Activated CD8-positive, alpha-beta memory T cell treated with anti-CD3 and anti-CD28 coated beads, Interleukin-2, amount 50 U/mL, for 24 hours (primary cell): ENCODE results near the gene CCDC15.
"Not testable (repeated sequence)": the region's sequence is repeated elsewhere in the genome, so short reads cannot be mapped to it uniquely, and the experiment has no call there.

Source experiments
- DNase-seq: peaks from one replicate; pipeline ENCODE4 v3.0.0-alpha.2; 2020; ENCODE audit errors: extremely low read depth

CCDC15 gene

DNA sequence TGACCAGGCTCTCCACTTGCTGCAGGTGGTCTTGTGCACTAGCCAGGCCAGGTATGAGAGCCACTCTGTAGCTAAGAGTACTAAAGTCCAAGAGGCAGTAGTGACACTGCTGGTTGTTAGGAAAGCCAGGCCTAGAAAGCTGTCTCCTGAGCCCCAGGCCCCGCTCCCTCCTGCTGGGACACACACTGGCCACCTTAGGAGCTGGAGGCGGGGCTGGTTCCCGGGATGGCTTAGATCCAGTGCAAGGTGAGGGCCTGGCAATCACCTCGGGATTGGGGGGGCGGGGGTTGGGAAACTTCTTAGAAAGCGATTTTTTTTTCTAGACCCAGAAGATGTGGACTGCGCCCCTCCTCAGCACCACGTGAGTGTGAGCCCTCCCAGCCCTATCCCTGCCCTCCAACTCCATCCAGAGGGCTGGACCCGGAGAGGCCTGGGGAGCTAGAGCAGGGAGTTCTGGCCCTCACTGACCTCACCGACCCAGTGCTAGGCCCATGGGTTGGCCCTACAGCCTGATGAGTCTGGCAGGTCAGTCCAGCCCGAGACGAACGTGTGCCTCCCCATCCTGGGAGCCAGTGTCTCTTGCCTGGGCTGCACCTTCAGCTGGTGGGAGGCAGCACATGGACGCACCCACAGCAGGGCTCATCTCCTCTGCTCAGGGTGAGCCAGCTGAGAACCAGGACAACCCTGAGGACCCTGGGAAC, 127.2 kb downstream of the CCDC15 start:
- DNase-seq, result no peak

DNA sequence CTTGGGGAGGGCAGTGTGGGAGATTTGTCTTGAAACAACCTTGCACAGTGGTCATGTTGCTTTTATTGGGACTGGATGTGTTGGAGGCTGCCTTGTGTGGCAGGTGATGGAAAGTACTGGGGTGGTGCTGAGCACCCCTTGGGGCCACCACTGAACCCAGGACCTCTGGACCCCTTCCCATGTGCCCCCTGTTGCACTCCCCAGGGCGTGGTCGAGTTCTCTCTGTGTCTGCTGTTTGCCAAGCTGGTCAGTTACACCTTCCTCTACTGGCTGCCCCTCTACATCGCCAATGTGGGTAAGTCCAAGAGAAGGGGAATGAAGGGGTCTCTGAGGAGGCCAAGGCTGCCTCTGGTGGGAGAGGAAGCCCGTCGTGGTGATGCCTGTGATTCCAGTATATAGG, 128.0 kb downstream of the CCDC15 start:
- no peak for DNase-seq

DNA sequence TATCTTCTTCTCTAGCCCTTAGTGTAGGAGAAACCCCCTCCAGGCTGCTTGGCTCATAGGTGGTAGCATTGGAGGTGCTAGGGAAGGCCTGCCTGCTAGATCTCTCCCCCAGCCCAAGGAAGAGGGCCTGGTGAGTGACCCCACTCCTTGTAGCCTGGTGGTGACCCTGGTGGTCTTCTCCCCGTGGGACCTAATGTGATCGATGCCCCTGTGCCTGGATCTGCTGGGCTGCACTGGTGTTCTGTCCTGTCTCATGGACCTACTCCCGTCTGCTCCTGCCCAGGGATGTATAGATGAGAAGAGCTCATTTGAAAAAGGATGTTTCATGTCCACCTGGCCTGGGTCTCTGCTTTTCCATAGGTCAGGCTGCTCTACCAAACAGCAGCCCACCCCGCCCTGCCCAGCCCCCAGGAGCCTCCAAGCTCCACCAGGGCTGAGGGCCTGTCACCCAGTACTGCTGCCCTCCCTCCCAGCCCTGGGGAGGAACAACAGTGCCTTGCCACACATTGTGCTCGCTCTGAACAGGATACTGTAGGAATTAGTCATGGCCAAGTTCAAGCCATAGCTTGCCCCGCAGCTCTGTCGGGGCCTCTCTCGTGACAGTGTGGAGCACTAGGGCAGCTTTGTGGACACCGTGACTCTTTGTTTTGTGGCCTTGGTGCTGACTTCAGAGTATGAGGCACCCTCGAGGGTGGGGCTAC, 128.8 kb downstream of the CCDC15 start:
- no peak for DNase-seq

DNA sequence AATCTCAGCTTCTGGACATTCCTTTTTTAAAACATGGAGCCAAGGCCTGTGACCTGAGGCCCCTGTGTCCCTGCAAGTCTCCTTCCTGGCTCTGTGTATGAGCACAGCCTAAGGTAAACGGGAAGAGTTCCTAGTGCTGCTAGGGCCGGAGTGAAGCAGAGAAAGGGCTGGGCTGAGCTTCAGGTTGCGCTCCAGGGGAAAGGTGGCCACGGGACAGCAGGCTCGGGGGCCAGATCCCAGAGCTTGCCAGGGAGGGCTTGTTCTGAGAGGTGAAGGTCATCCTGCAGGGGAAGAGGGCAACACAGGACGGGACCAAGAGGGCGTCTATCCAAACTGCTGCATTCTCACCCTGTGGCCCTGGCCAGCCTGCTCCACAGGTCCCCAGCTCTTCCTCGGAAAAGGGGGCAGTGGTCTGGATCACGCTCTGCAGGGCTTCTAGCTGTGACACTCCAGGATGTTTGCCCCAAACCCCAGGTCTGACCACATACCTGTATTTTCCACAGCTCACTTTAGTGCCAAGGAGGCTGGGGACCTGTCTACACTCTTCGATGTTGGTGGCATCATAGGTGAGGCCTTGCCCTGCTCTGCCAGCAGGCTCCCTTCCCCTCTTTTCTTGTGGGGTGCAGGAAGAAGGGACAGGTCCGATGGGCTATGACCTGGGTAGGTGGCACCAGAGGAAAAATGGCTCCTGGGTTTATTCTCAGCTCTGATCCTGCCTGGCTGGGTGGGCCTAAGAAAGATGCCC, 129.5 kb downstream of the CCDC15 start:
- no peak for DNase-seq

DNA sequence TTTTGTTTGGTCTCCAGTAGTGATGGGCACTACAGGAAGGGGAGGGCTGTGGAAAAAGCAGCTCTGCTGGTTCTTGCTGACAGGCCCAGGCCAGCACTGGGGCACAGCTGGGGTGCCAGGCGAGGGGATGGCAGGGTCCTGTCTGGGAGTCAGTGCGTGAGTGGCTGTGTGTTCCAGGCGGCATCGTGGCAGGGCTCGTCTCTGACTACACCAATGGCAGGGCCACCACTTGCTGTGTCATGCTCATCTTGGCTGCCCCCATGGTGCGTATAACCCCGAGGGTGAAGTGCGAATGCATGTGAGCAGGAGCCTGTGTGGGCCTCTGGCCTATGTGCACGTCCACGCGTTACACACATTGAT, 130.0 kb downstream of the CCDC15 start:
- DNase-seq, result no peak

DNA sequence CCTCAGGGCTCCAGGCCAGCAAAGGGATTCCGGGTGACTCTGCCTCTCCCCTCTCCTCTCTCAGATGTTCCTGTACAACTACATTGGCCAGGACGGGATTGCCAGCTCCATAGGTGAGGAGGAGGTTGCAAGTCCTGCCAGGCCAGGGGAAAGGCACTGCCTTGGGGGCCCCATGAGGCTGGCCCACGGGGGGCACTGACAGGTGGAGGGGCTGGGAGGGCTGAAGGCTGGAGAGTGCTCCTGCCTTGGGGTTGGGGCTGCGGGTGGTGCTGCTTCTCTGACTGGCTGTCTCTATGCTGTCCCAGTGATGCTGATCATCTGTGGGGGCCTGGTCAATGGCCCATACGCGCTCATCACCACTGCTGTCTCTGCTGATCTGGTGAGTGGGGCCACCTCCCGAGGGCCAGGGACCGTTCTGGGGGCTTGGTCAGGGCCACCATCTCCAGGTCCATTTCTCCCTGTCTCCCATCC, 130.8 kb downstream of the CCDC15 start:
- DNase-seq, result no peak

DNA sequence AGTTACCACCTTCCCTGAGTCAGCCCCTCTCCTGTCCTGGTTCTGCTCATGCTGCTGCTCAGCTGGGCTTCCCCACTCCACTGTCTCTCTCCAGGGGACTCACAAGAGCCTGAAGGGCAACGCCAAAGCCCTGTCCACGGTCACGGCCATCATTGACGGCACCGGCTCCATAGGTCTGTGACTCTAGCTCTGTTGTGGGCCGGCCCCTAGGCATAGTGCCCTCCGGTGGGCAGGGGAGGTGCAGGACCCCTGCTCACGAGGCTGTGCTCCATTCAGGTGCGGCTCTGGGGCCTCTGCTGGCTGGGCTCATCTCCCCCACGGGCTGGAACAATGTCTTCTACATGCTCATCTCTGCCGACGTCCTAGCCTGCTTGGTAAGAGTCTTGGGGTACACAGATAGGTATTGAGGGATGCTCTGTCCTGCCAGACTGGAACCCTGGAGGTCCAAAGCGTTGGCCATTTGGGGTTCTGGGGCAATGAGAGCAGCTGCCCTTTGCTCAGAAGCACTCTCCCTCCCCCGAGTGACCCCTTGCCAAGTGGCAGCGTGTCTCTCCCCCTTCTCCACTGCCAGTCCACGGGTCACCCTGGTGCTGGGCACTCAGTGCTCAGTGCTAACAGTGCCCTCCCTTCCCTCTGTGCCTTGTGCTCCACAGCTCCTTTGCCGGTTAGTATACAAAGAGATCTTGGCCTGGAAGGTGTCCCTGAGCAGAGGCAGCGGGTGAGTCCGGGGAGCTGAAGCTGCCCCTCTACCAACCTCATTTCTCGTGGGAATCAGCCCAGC, 131.5 kb downstream of the CCDC15 start:
- DNase-seq, result no peak

DNA sequence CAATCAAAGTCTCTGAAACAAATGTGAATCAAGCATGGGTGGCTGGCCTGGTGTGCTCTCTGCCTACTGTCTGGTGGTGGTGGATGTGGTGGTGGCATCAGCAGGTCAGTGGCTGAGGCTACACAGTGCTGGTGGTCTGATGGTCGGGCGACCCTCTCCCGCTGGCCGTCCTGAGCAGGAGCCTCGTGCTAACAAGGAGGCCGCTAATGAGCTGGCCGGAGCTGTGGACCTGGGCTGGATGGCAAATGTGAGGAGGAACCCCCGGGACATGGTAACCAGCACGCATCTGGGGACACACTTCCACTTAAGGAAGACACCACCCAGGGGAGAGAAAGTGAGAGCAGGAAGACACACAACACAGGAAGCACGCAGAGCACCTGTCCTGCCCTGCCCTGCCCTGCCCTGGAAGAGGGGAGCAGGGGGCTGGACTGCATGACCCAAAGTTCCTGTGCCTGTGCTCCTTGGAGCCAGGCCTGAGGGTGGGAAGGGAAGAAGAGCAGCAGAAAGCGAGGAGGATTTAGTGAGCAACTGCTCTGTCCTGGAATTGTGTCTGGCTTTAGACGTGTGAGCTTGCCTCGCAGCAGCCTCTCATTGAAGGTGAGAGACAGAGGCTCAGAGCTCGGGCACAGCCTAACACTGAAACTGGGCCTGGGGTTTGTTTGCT, 132.8 kb downstream of the CCDC15 start:
- no peak for DNase-seq

DNA sequence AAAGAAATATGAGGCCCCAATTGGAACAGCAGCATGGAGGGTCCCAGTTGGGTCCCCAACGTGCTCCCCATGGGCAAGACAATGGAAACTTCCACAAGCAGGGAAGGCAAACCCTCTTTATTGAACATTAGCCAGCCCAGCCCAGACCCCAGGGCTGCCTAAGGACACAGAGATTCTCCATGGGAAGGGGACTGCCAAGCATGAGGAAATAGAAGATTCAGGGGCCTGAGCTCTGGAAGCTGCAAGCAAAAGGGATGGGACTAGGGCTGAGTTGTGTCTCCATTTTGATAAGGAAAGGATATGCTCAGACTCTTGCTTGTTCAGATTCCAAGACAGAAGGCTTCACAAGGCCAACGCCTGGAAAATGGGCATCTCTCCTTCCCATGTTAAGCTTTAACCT, 134.1 kb downstream of the CCDC15 start:
- no peak for DNase-seq

DNA sequence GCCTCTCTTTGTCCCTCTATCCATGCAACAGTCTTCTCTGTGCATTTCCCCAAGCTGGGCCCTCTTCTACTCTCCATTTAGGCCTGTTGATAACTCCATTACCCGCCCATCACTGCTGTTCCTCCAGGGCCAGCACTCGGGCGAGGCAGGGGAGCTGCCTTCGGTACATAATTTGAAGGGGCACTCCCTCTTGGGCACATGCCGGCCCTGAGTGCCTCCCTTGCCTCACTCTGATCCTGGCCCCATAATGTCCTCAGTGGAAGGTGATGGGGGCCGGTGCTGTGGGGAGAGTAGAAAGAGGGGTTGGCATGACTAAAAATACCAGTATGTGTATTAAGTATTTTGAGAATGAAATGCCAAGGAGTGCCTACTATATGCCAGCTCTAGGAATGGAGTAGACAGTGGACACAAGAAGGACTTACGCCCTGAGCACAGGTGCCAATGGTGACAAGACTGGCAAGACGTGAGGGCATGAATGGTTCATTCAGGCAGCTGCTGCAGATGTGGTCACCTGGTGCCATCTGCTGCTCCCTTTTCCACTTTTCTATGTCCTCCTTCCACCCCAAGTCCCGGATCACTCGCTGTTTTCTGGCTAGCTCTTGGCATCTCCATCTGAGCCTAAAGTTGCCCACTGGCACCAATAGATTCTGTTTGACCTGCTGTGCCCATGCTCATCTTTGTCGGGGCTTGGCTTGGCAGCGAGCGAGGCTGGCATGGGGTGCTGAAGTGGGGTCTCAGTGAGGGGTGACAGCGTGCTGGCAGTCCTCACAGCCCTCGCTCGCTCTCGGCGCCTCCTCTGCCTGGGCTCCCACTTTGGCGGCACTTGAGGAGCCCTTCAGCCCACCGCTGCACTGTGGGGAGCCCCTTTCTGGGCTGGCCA, 134.8 kb downstream of the CCDC15 start:
- no peak for DNase-seq

DNA sequence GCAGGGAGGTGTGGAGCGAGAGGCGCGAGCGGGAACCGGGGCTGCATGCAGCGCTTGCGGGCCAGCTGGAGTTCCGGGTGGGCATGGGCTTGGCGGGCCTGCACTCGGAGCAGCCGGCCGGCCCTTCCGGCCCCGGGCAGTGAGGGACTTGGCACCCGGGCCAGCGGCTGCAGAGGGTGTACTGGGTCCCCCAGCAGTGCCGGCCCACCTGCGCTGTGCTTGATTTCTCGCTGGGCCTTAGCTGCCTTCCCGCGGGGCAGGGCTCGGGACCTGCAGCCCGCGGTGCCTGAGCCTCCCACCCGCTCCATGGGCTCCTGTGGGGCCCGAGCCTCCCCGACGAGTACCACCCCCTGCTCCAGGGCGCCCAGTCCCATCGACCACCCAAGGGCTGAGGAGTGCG, 135.5 kb downstream of the CCDC15 start:
- not testable (repeated sequence) for DNase-seq

DNA sequence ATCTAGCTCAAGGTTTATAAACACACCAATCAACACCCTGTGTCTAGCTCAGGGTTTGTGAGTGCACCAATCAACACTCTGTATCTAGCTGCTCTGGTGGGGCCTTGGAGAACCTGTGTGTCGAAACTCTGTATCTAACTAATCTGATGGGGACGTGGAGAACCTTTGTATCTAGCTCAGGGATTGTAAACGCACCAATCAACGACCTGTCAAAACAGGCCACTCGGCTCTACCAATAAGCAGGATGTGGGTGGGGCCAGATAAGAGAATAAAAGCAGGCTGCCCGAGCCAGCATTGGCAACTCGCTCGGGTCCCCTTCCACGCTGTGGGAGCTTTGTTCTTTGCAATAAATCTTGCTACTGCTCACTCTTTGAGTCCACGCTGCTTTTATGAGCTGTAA, 136.1 kb downstream of the CCDC15 start:
- DNase-seq, result not testable (repeated sequence)

DNA sequence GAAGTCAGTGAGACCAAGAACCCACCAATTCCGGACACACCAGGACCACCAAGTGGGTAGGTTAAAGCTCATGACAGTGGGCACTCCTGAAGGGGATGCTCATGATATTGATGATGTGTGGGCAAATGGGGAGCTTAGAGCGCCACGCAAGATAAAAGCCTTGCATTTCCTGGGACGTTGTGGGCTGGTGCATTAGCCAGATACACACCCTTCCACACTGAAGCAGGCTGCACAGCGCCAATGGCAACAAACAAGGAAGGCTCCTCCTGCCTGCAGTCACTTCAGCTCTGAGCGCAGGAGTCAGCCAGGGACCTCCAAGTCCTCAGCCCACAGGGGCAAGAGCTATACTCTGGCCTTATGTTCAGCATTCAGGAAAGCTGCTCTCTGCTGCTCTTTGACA, 136.8 kb downstream of the CCDC15 start:
- no peak for DNase-seq
